ENCODE measurements around the gene BZW1. TPM values are rescaled to one million over a fixed set of nuclear protein-coding genes. Genes with fewer than 3 reads are reported as not detected.

BZW1 gene
- total RNA-seq, 1 donor from 2014 or later: 63.2 TPM

GRCh38 chr2:200839513-200839912, 27.8 kb downstream of the BZW1 start:
- intact Hi-C loops (cut with micrococcal nuclease): no loop called here
- no peak for DNase-seq
- Histone ChIP-seq H3K9me3 (replicated peaks) (peaks cover 26% of the 10 kb centered on the region), H3K4me1 (no peaks in the 10 kb centered on the region), H3K36me3 (no peaks in the 10 kb centered on the region), H3K27me3 (ENCODE audit: low read depth) (no peaks in the 10 kb centered on the region), H3K4me3 (no peak overlapping the region), H3K27ac (replicated peaks) (no peak overlapping the region)
- TF ChIP-seq, protein P1, sequence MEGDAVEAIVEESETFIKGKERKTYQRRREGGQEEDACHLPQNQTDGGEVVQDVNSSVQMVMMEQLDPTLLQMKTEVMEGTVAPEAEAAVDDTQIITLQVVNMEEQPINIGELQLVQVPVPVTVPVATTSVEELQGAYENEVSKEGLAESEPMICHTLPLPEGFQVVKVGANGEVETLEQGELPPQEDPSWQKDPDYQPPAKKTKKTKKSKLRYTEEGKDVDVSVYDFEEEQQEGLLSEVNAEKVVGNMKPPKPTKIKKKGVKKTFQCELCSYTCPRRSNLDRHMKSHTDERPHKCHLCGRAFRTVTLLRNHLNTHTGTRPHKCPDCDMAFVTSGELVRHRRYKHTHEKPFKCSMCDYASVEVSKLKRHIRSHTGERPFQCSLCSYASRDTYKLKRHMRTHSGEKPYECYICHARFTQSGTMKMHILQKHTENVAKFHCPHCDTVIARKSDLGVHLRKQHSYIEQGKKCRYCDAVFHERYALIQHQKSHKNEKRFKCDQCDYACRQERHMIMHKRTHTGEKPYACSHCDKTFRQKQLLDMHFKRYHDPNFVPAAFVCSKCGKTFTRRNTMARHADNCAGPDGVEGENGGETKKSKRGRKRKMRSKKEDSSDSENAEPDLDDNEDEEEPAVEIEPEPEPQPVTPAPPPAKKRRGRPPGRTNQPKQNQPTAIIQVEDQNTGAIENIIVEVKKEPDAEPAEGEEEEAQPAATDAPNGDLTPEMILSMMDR (IDR thresholded peaks at IDR 0.05; ENCODE audit: borderline replicate concordance): no peak

DNA sequence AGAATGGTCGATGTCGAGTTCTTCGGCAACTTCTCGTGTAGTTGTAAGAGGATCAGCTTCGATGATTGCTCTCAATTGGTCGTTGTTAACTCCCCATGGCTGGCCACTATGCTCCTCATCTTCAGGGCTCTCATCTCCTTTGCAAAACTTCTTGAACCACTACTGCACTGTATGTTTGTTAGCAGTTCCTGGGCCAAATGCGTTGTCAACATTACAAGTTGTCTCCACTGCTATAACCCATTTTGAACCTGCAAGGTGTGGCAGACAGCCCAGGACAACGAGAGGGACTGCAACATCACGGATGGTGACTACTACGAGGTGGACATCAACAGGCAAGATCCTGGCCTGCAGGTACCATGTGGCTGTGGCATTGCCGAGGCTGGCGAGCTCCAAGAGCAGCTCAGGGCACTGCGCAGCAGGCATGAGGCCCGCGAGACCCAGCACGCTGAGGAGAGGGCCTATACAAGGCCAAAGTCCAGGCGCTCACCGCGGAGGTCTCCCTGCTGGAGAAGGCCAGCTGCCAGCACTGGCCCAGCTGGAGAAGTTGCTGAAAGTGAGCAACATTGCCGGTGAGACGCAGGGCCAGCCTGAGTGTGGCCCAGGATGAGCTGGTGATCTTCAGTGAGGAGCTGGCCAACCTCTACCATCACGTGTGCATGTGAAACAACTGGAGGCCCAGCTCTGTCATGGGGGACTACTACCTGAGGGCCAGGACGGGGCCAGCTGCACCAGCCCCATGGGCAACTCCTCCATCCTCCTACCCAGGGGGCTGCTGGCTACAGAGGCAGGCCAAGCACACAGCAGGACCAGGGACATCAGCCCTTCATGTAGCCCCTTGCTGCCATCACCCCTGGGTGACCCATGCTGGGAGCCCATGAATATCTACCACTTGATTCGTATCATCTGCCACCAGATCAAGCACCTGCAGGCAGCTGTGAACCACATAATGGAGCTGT, 32.6 kb downstream of the BZW1 start:
- H3K4me3 ChIP-seq: no peak overlapping the region
- TF ChIP-seq, protein P1 (IDR thresholded peaks at IDR 0.05; ENCODE audit: borderline replicate concordance): no peak
- intact Hi-C loops (cut with micrococcal nuclease): no loop called here
- no peak overlapping the region for H3K27ac ChIP-seq (replicated peaks)
- no peaks in the 10 kb centered on the region for H3K4me1 ChIP-seq
- no peaks in the 10 kb centered on the region for H3K36me3 ChIP-seq
- no peaks in the 10 kb centered on the region for H3K9me3 ChIP-seq (replicated peaks)
- no peak for DNase-seq
- no peaks in the 10 kb centered on the region for H3K27me3 ChIP-seq (ENCODE audit: low read depth)

DNA sequence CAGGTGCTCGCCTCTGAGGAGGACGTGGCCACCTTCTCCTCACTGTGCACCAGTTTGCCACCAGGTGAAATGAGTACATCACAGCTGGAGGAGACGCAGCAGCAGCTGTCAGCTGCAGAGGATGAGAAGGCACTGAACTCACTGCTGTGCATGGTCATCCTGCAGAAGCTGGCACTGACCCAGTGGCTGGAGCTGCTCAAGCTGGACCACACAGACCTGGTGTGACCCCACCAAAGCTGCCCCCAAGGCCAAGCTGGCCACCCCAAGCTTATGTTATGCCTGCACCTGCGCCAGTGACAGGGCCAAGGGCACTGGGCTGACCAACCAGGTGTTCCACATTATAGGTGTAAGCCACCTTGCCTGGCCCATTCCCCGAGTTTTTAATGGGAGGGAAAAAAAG, 33.5 kb downstream of the BZW1 start:
- intact Hi-C loops (cut with micrococcal nuclease): no loop called here

GRCh38 chr2:200845669-200846325, 34.1 kb downstream of the BZW1 start:
- no peaks in the 10 kb centered on the region for H3K4me1 ChIP-seq
- H3K4me3 ChIP-seq: no peak overlapping the region
- H3K36me3 ChIP-seq: peaks cover 3% of the 10 kb centered on the region
- no peak overlapping the region for H3K27ac ChIP-seq (replicated peaks)
- no peaks in the 10 kb centered on the region for H3K9me3 ChIP-seq (replicated peaks)
- H3K27me3 ChIP-seq (ENCODE audit: low read depth): no peaks in the 10 kb centered on the region
- intact Hi-C loops (cut with micrococcal nuclease): no loop called here
- TF ChIP-seq, protein P1 (IDR thresholded peaks at IDR 0.05; ENCODE audit: borderline replicate concordance): no peak
- DNase-seq: no peak

More for the DNA sequence above, 33.5 kb downstream of the BZW1 start:
- Histone ChIP-seq H3K27me3 (ENCODE audit: low read depth) (no peaks in the 10 kb centered on the region), H3K4me1 (no peaks in the 10 kb centered on the region), H3K36me3 (no peaks in the 10 kb centered on the region), H3K27ac (replicated peaks) (no peak overlapping the region), H3K4me3 (no peak overlapping the region), H3K9me3 (replicated peaks) (no peaks in the 10 kb centered on the region)
- no peak for DNase-seq
- TF ChIP-seq, protein P1 (IDR thresholded peaks at IDR 0.05; ENCODE audit: borderline replicate concordance): no peak

DNA sequence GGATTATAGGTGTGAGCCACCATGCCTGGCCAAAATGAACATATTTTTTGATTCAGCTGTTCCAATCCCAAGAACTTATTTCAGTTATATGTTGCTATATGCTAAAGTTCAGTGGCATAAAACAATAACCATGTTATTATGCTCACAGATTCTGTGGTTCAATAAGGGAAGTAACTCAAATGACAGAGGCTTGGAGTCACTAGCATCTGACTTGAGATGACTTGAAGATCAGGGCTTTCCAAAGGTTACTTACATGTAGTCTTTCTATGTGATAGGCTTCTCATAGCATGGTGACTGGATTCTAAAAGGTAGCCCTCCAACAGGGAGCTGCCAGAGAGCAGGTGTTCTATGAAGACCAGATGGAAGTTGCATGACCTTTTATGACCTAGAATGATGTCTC, 35.6 kb downstream of the BZW1 start:
- H3K27me3 ChIP-seq (ENCODE audit: low read depth): no peaks in the 10 kb centered on the region
- no peak overlapping the region for H3K27ac ChIP-seq (replicated peaks)
- no peak for DNase-seq
- TF ChIP-seq, protein P1 (IDR thresholded peaks at IDR 0.05; ENCODE audit: borderline replicate concordance): no peak
- intact Hi-C loops (cut with micrococcal nuclease): no loop called here
- no peaks in the 10 kb centered on the region for H3K4me1 ChIP-seq
- no peaks in the 10 kb centered on the region for H3K9me3 ChIP-seq (replicated peaks)
- H3K4me3 ChIP-seq: no peak overlapping the region
- H3K36me3 ChIP-seq: peaks cover 18% of the 10 kb centered on the region

Data from left ventricle myocardium inferior (tissue), 1 donor.